ENCODE data around the gene GBA3.

The GBA3 gene

DNA sequence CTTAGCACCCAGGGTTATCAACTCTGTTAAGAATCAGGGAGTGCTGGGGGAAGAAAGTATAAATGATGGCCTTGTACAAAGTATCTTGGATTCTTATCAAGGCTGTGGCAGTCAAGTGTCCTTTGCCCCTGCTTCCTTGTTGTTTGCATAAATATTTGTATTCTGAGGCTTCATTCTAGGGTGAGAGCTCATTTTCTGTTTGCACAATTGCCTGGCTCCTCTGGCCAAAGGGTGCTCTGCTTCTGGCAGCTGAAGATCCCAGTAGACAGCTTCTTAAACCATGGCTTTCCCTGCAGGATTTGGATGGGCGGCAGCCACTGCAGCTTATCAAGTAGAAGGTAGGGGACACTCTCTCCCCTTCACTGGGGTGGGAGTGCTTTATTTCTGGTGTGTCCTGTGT, at the start of gene GBA3:
Gene GBA3 (plus strand): TSS at position 202 of the 400 bp plus-strand sequence.
- no peaks in the 10 kb centered on the region for H3K36me3 ChIP-seq (ENCODE audit: control insufficient read depth in 2 of 2, insufficient read depth in 2 of 2, low read length in 2 of 2)
- H3K27me3 ChIP-seq (ENCODE audit: control insufficient read depth in 2 of 2, insufficient read depth in 2 of 2, low read length in 2 of 2): no peaks in the 10 kb centered on the region
- no peak within 1 kb of the TSS for H3K4me3 ChIP-seq (ENCODE audit: low read length in 2 of 2)
- no peak within 1 kb of the TSS for H3K9ac ChIP-seq (ENCODE audit: low read depth in 1 of 2, low read length in 2 of 2)
- peaks cover 0 to 13% of the 10 kb centered on the region in 2 donors for H3K4me1 ChIP-seq (ENCODE audit: control insufficient read depth in 2 of 2, insufficient read depth in 2 of 2, low read length in 2 of 2)
- no peak within 1 kb of the TSS for H3K27ac ChIP-seq (ENCODE audit: low read depth in 2 of 2, low read length in 2 of 2)
- H3K9me3 ChIP-seq (ENCODE audit: control insufficient read depth in 2 of 2, low read length in 2 of 2): no peaks in the 10 kb centered on the region

GRCh38 chr4:22643952-22644351, 48.8 kb upstream of the GBA3 start:
- no peak overlapping the region for H3K27ac ChIP-seq (ENCODE audit: low read depth in 2 of 2, low read length in 2 of 2)
- H3K9ac ChIP-seq (ENCODE audit: low read depth in 1 of 2, low read length in 2 of 2): no peak overlapping the region
- no peaks in the 10 kb centered on the region for H3K9me3 ChIP-seq (ENCODE audit: control insufficient read depth in 2 of 2, low read length in 2 of 2)
- no peak overlapping the region for H3K4me3 ChIP-seq (ENCODE audit: low read length in 2 of 2)
- H3K27me3 ChIP-seq (ENCODE audit: control insufficient read depth in 2 of 2, insufficient read depth in 2 of 2, low read length in 2 of 2): no peaks in the 10 kb centered on the region
- H3K36me3 ChIP-seq (ENCODE audit: control insufficient read depth in 2 of 2, insufficient read depth in 2 of 2, low read length in 2 of 2): no peaks in the 10 kb centered on the region
- no peaks in the 10 kb centered on the region for H3K4me1 ChIP-seq (ENCODE audit: control insufficient read depth in 2 of 2, insufficient read depth in 2 of 2, low read length in 2 of 2)

- Histone ChIP-seq H3K4me3 (ENCODE audit: low read length in 2 of 2) (no peak overlapping the region), H3K36me3 (ENCODE audit: control insufficient read depth in 2 of 2, insufficient read depth in 2 of 2, low read length in 2 of 2) (no peaks in the 10 kb centered on the region), H3K9ac (ENCODE audit: low read depth in 1 of 2, low read length in 2 of 2) (no peak overlapping the region), H3K27me3 (ENCODE audit: control insufficient read depth in 2 of 2, insufficient read depth in 2 of 2, low read length in 2 of 2) (no peaks in the 10 kb centered on the region), H3K27ac (ENCODE audit: low read depth in 2 of 2, low read length in 2 of 2) (no peak overlapping the region), H3K9me3 (ENCODE audit: control insufficient read depth in 2 of 2, low read length in 2 of 2) (no peaks in the 10 kb centered on the region), H3K4me1 (ENCODE audit: control insufficient read depth in 2 of 2, insufficient read depth in 2 of 2, low read length in 2 of 2) (no peaks in the 10 kb centered on the region)
These were observed 47.1 kb upstream of the GBA3 start for GRCh38 chr4:22645481-22646182.

DNA sequence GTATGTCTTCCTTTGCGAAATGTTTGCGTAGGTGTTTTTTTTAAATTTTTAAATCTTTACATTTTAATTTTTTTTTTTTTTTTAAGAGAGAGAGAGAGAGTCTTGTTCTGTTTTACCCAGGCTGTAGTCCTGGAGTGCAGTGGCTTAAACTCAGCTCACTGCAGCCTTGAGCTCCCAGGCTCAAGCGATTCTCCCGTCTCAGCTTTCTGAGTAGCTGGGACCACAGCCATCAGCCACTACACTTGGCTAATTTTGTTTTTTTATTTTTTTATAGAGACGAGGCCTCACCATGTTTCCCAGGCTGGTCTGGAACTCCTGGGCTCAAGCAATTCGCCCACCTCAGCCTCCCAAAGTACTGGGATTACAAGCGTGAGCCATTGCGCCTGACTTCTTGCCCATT, 43.7 kb upstream of the GBA3 start:
- no peaks in the 10 kb centered on the region for H3K4me1 ChIP-seq (ENCODE audit: control insufficient read depth in 2 of 2, insufficient read depth in 2 of 2, low read length in 2 of 2)
- no peak overlapping the region for H3K27ac ChIP-seq (ENCODE audit: low read depth in 2 of 2, low read length in 2 of 2)
- no peak overlapping the region for H3K4me3 ChIP-seq (ENCODE audit: low read length in 2 of 2)
- no peak overlapping the region for H3K9ac ChIP-seq (ENCODE audit: low read depth in 1 of 2, low read length in 2 of 2)
- no peaks in the 10 kb centered on the region for H3K27me3 ChIP-seq (ENCODE audit: control insufficient read depth in 2 of 2, insufficient read depth in 2 of 2, low read length in 2 of 2)
- H3K9me3 ChIP-seq (ENCODE audit: control insufficient read depth in 2 of 2, low read length in 2 of 2): no peaks in the 10 kb centered on the region
- H3K36me3 ChIP-seq (ENCODE audit: control insufficient read depth in 2 of 2, insufficient read depth in 2 of 2, low read length in 2 of 2): no peaks in the 10 kb centered on the region

GRCh38 chr4:22650771-22651170, 42.0 kb upstream of the GBA3 start:
- H3K9ac ChIP-seq (ENCODE audit: low read depth in 1 of 2, low read length in 2 of 2): no peak overlapping the region
- no peak overlapping the region for H3K27ac ChIP-seq (ENCODE audit: low read depth in 2 of 2, low read length in 2 of 2)
- H3K9me3 ChIP-seq (ENCODE audit: control insufficient read depth in 2 of 2, low read length in 2 of 2): no peaks in the 10 kb centered on the region
- no peaks in the 10 kb centered on the region for H3K4me1 ChIP-seq (ENCODE audit: control insufficient read depth in 2 of 2, insufficient read depth in 2 of 2, low read length in 2 of 2)
- H3K36me3 ChIP-seq (ENCODE audit: control insufficient read depth in 2 of 2, insufficient read depth in 2 of 2, low read length in 2 of 2): no peaks in the 10 kb centered on the region
- no peaks in the 10 kb centered on the region for H3K27me3 ChIP-seq (ENCODE audit: control insufficient read depth in 2 of 2, insufficient read depth in 2 of 2, low read length in 2 of 2)
- no peak overlapping the region for H3K4me3 ChIP-seq (ENCODE audit: low read length in 2 of 2)

GRCh38 chr4:22653752-22654151, 39.0 kb upstream of the GBA3 start:
- Histone ChIP-seq H3K36me3 (ENCODE audit: control insufficient read depth in 2 of 2, insufficient read depth in 2 of 2, low read length in 2 of 2) (no peaks in the 10 kb centered on the region), H3K9ac (ENCODE audit: low read depth in 1 of 2, low read length in 2 of 2) (no peak overlapping the region), H3K4me3 (ENCODE audit: low read length in 2 of 2) (no peak overlapping the region), H3K9me3 (ENCODE audit: control insufficient read depth in 2 of 2, low read length in 2 of 2) (no peaks in the 10 kb centered on the region), H3K27ac (ENCODE audit: low read depth in 2 of 2, low read length in 2 of 2) (no peak overlapping the region), H3K4me1 (ENCODE audit: control insufficient read depth in 2 of 2, insufficient read depth in 2 of 2, low read length in 2 of 2) (no peaks in the 10 kb centered on the region), H3K27me3 (ENCODE audit: control insufficient read depth in 2 of 2, insufficient read depth in 2 of 2, low read length in 2 of 2) (no peaks in the 10 kb centered on the region)

DNA sequence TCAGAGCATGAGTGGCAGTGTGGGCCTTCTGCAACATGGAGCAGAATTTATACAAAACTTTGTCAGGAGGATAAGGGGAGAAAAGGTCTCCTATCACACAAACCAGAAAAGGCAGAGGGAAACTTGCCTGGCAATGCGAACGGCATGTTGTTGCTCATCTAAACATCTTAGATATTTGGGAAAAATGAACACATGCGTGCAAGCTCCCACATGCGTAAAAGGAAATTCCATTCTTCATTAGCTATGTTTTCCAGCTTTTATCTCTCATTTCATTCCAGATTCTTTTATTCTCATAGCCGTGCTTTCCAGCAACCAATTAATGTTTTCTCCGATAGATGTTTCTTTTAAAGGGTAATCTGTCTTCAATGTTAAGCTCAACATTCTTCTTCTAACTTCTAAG, 31.3 kb upstream of the GBA3 start:
- H3K27me3 ChIP-seq (ENCODE audit: control insufficient read depth in 2 of 2, insufficient read depth in 2 of 2, low read length in 2 of 2): no peaks in the 10 kb centered on the region
- no peak overlapping the region for H3K27ac ChIP-seq (ENCODE audit: low read depth in 2 of 2, low read length in 2 of 2)
- no peaks in the 10 kb centered on the region for H3K4me1 ChIP-seq (ENCODE audit: control insufficient read depth in 2 of 2, insufficient read depth in 2 of 2, low read length in 2 of 2)
- no peak overlapping the region for H3K4me3 ChIP-seq (ENCODE audit: low read length in 2 of 2)
- H3K36me3 ChIP-seq (ENCODE audit: control insufficient read depth in 2 of 2, insufficient read depth in 2 of 2, low read length in 2 of 2): no peaks in the 10 kb centered on the region
- H3K9me3 ChIP-seq (ENCODE audit: control insufficient read depth in 2 of 2, low read length in 2 of 2): no peaks in the 10 kb centered on the region
- H3K9ac ChIP-seq (ENCODE audit: low read depth in 1 of 2, low read length in 2 of 2): no peak overlapping the region

DNA sequence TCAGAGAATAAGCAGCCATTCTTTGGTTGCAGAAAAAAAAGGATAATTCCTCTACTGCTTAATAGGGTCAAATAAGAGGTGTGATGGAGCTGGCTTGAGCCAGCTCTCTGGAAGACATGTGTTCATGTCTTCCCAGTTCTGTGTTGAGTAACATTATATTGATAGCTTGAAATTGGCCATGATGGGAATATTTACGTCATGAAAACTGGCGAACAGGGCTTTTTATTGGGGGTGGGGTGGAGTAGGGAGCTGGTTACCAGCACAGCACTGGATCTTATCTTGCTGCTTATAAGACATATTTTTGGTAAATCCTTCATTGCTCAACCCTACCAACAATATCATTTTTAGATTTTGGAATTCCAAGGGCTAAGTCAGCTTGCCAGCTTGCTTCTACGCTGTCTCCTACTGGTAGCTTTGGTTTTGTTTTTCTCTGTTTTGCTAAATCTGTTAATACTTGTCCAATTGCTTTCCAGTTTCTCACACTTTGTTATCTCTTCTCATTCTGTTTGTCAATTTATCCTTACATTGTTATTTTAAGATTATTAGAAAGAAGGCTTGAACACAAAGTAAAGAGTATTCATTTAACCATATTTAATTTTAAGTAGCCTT, 25.3 kb upstream of the GBA3 start:
- H3K27ac ChIP-seq (ENCODE audit: low read depth in 2 of 2, low read length in 2 of 2): no peak overlapping the region
- H3K9me3 ChIP-seq (ENCODE audit: control insufficient read depth in 2 of 2, low read length in 2 of 2): no peaks in the 10 kb centered on the region
- no peaks in the 10 kb centered on the region for H3K27me3 ChIP-seq (ENCODE audit: control insufficient read depth in 2 of 2, insufficient read depth in 2 of 2, low read length in 2 of 2)
- H3K9ac ChIP-seq (ENCODE audit: low read depth in 1 of 2, low read length in 2 of 2): no peak overlapping the region
- H3K36me3 ChIP-seq (ENCODE audit: control insufficient read depth in 2 of 2, insufficient read depth in 2 of 2, low read length in 2 of 2): no peaks in the 10 kb centered on the region
- H3K4me3 ChIP-seq (ENCODE audit: low read length in 2 of 2): no peak overlapping the region
- H3K4me1 ChIP-seq (ENCODE audit: control insufficient read depth in 2 of 2, insufficient read depth in 2 of 2, low read length in 2 of 2): no peaks in the 10 kb centered on the region

- Histone ChIP-seq H3K4me1 (ENCODE audit: control insufficient read depth in 2 of 2, insufficient read depth in 2 of 2, low read length in 2 of 2) (no peaks in the 10 kb centered on the region), H3K4me3 (ENCODE audit: low read length in 2 of 2) (no peak overlapping the region), H3K36me3 (ENCODE audit: control insufficient read depth in 2 of 2, insufficient read depth in 2 of 2, low read length in 2 of 2) (no peaks in the 10 kb centered on the region), H3K9ac (ENCODE audit: low read depth in 1 of 2, low read length in 2 of 2) (no peak overlapping the region), H3K27me3 (ENCODE audit: control insufficient read depth in 2 of 2, insufficient read depth in 2 of 2, low read length in 2 of 2) (no peaks in the 10 kb centered on the region), H3K9me3 (ENCODE audit: control insufficient read depth in 2 of 2, low read length in 2 of 2) (no peaks in the 10 kb centered on the region), H3K27ac (ENCODE audit: low read depth in 2 of 2, low read length in 2 of 2) (no peak overlapping the region)
These were observed 24.4 kb upstream of the GBA3 start for GRCh38 chr4:22668301-22668700.

DNA sequence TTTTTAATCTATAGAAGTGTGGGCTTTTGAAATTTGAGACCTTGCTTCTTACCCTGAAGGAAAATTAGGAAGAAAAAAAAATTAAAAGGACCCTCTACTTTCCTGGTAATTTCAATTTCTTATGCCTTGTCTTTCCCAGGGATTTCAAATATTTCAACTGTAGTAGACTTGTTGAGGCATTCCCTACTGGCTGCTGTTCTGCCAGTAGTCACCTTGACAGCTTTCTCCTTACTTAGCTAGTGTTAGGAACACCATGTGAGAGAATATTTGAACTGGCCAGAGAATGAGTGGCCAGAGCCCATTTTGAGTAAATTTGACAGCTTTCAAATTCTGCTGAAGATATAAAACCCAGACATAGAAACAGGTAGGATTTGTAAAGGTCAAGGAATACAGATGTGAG, 24.0 kb upstream of the GBA3 start:
- H3K36me3 ChIP-seq (ENCODE audit: control insufficient read depth in 2 of 2, insufficient read depth in 2 of 2, low read length in 2 of 2): no peaks in the 10 kb centered on the region
- H3K27ac ChIP-seq (ENCODE audit: low read depth in 2 of 2, low read length in 2 of 2): no peak overlapping the region
- H3K9ac ChIP-seq (ENCODE audit: low read depth in 1 of 2, low read length in 2 of 2): no peak overlapping the region
- no peak overlapping the region for H3K4me3 ChIP-seq (ENCODE audit: low read length in 2 of 2)
- no peaks in the 10 kb centered on the region for H3K27me3 ChIP-seq (ENCODE audit: control insufficient read depth in 2 of 2, insufficient read depth in 2 of 2, low read length in 2 of 2)
- no peaks in the 10 kb centered on the region for H3K4me1 ChIP-seq (ENCODE audit: control insufficient read depth in 2 of 2, insufficient read depth in 2 of 2, low read length in 2 of 2)
- H3K9me3 ChIP-seq (ENCODE audit: control insufficient read depth in 2 of 2, low read length in 2 of 2): no peaks in the 10 kb centered on the region

Measured in mucosa of rectum (tissue), 2 donors.